Suprapubic skin (tissue), 4 donors: Measurements from ENCODE around the gene ELANE. TPM values are rescaled to one million over a fixed set of nuclear protein-coding genes. Genes with fewer than 3 reads are reported as not detected.

Experiments
- DNase-seq, 2 donors: peaks; one replicate each; pipeline ENCODE4 v3.0.0-alpha.2; 2019; ENCODE audit warnings: low spot score in 2 of 2
- H3K27ac ChIP-seq: fragments of 200-600 bp; sonication (generic); one replicate; pipeline ENCODE4 v1.5.1; 2019
- H3K27me3 ChIP-seq: fragments of 200-600 bp; sonication (generic); one replicate; pipeline ENCODE4 v1.5.1; 2019
- H3K36me3 ChIP-seq: fragments of 200-600 bp; sonication (generic); one replicate; pipeline ENCODE4 v1.5.1; 2019
- H3K4me1 ChIP-seq: fragments of 200-600 bp; sonication (generic); one replicate; pipeline ENCODE4 v1.5.1; 2019
- H3K4me3 ChIP-seq: fragments of 200-600 bp; sonication (generic); one replicate; pipeline ENCODE4 v1.5.1; 2019; ENCODE audit warnings: mild to moderate bottlenecking
- H3K9me3 ChIP-seq: fragments of 200-600 bp; sonication (generic); one replicate; pipeline ENCODE4 v1.5.1; 2019
- EP300 ChIP-seq: sonication (generic); formaldehyde crosslinking; IDR thresholded peaks from one replicate; pipeline ENCODE4 v1.6.1; 2017; ENCODE audit warnings: antibody characterized with exemption
- POLR2A ChIP-seq, 2 donors: fragments of 450-650 bp; IDR thresholded peaks; one replicate each; pipeline ENCODE4 v1.6.1; 2017; ENCODE audit warnings: antibody characterized with exemption in 2 of 2, mild to moderate bottlenecking in 2 of 2, moderate library complexity in 2 of 2
- POLR2AphosphoS5 ChIP-seq, 3 donors: sonication (generic); formaldehyde crosslinking; IDR thresholded peaks; one replicate each; pipeline ENCODE4 v1.6.1; 2017; ENCODE audit warnings: antibody characterized with exemption in 3 of 3
- WGBS: methylation state at CpG from one replicate; pipeline ENCODE4 v1.1.5; 2018; 5-methylcytosine and 5-hydroxymethylcytosine counted together
- total RNA-seq, 4 donors: library from RNA; depleted of rRNA; stranded (reverse); fragments of >200 nt; gene quantifications; one replicate each; pipeline ENCODE4 v1.1.0, GENCODE V29; 2016
- TF ChIP-seq, protein P1 (sequence below), 2 donors: fragments of 200-600 bp in 1 of 2; fragments of 450-650 bp in 1 of 2; sonication (generic) in 1 of 2; IDR thresholded peaks; one replicate each; pipeline ENCODE4 v1.5.1; 2016 to 2019; ENCODE audit warnings: antibody characterized with exemption in 2 of 2, mild to moderate bottlenecking in 1 of 2, moderate library complexity in 1 of 2

Gene ELANE
- total RNA-seq, 4 donors from 2014 or later: 0.79 TPM; not detected in 3

- Histone ChIP-seq H3K27ac (no peak overlapping the region), H3K4me1 (peaks cover 9% of the 10 kb centered on the region), H3K27me3 (no peaks in the 10 kb centered on the region), H3K9me3 (no peaks in the 10 kb centered on the region), H3K36me3 (peaks cover 88% of the 10 kb centered on the region), H3K4me3 (no peak overlapping the region)
- TF ChIP-seq POLR2A (IDR thresholded peaks at IDR 0.05) (no peak), POLR2AphosphoS5 (IDR thresholded peaks at IDR 0.05) (no peak), EP300 (no peak)
- TF ChIP-seq, protein P1, sequence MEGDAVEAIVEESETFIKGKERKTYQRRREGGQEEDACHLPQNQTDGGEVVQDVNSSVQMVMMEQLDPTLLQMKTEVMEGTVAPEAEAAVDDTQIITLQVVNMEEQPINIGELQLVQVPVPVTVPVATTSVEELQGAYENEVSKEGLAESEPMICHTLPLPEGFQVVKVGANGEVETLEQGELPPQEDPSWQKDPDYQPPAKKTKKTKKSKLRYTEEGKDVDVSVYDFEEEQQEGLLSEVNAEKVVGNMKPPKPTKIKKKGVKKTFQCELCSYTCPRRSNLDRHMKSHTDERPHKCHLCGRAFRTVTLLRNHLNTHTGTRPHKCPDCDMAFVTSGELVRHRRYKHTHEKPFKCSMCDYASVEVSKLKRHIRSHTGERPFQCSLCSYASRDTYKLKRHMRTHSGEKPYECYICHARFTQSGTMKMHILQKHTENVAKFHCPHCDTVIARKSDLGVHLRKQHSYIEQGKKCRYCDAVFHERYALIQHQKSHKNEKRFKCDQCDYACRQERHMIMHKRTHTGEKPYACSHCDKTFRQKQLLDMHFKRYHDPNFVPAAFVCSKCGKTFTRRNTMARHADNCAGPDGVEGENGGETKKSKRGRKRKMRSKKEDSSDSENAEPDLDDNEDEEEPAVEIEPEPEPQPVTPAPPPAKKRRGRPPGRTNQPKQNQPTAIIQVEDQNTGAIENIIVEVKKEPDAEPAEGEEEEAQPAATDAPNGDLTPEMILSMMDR (IDR thresholded peaks at IDR 0.05): no peak
- DNase-seq: no peak
- 99% methylated on average over 17 of the region's 34 CpGs for WGBS
Measured at GRCh38 chr19:881385-882071, 29.4 kb downstream of the ELANE start.

DNA sequence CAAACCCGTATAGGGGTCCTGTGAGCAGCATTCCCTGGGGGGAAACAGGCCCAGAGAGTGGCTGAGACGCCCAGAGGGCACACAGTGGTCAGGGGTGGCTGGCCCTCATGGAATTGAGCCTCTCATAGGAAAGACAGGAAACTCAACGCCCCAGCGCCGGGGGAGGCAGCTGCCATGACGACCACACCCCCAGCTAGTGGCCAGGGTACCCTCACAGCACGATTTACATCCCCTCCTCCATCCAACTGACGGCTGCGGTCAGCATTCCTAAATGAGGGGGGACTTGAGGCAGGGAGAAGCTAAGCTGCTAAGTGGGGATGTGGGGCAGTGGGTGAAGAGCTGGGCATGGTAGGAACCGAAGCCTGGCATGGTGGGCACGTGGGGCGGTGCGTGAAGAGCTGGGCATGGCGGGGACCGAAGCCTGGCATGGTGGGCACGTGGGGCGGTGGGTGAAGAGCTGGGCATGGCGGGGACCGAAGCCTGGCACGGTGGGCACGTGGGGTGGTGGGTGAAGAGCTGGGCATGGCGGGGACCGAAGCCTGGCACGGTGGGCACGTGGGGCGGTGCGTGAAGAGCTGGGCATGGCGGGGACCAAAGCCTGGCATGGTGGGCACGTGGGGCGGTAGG is 30.9 kb downstream of the ELANE start:
- Histone ChIP-seq H3K9me3 (no peaks in the 10 kb centered on the region), H3K27me3 (no peaks in the 10 kb centered on the region), H3K4me1 (no peaks in the 10 kb centered on the region), H3K27ac (no peak overlapping the region), H3K36me3 (peaks cover 86% of the 10 kb centered on the region), H3K4me3 (no peak overlapping the region)
- no peak for DNase-seq
- TF ChIP-seq EP300 (no peak), POLR2AphosphoS5 (IDR thresholded peaks at IDR 0.05) (no peak), POLR2A (IDR thresholded peaks at IDR 0.05) (no peak)
- TF ChIP-seq, protein P1 (IDR thresholded peaks at IDR 0.05): no peak
- 88% methylated on average over 29 of the region's 30 CpGs for WGBS

DNA sequence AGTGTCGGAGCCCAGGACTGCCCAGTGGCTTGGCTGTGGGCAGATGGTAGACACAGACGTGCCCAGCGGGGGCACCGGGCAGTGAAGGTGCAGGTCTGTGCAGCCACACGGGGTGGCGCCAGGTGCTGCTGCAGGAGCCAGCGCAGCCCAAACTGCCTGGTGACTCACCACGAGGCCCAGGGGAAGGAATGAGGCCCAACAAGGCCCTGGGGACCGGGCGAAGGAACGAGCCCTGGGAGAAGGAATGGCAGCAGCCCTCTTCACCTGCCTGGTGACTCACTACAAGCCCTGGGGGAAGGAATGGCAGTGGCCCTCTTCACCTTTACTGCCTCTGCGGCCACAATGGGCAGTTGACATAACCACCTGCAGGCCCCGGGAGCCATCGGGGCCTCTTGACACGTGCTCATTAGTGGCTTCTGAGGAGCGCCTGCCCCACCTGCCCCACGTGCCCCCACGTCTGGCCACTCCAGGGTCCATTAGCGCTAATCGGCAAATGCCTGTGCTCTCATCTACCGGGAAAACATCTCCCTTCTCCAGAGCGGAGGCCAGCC is 31.6 kb downstream of the ELANE start:
- Histone ChIP-seq H3K4me1 (no peaks in the 10 kb centered on the region), H3K27ac (no peak overlapping the region), H3K9me3 (no peaks in the 10 kb centered on the region), H3K36me3 (peaks cover 91% of the 10 kb centered on the region), H3K4me3 (no peak overlapping the region), H3K27me3 (no peaks in the 10 kb centered on the region)
- no peak for DNase-seq
- WGBS: 87% methylated on average over 22 of the region's 22 CpGs
- TF ChIP-seq POLR2AphosphoS5 (IDR thresholded peaks at IDR 0.05): no peak
- no peak for TF ChIP-seq POLR2A (IDR thresholded peaks at IDR 0.05)
- TF ChIP-seq, protein P1 (IDR thresholded peaks at IDR 0.05): no peak
- no peak for TF ChIP-seq EP300

DNA sequence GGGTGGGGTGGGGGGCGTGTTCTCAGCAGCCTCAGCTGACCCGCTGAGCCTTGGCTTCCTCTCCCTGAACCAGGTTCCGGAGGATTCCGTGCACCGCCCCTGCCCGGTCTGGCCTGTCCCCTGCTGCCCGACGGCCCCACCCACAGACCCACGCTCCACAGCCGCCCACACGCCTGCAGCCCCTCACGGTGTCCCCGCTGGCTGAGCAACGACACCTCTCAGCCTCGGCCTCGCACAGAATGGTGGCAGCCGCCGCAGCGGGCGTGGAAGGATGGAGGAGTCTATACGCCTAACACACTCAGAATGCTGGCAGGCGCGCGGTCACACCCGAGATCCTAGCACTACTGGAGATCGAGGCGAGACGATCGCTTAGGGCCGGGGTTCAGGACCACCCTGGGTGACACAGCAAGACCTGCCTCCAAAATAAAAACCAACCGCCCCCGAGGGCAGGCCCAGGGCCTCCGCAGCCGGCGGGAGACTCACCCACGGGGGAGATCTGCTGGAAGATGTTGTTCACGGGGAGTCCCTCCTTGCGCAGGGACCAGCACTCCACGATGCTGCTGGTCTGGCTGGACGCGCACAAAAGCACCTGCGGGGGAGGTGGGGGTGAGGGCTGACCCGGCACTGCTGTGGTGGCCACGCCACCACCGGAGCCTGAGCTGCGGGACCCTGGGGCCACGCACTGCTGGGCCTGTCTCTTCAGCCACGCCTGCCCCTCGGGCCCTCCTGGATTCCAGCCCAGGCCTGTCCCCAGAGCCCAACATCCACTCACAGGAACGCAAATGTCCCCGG is 32.5 kb downstream of the ELANE start:
- H3K9me3 ChIP-seq: no peaks in the 10 kb centered on the region
- no peaks in the 10 kb centered on the region for H3K27me3 ChIP-seq
- H3K27ac ChIP-seq: no peak overlapping the region
- no peak overlapping the region for H3K4me3 ChIP-seq
- TF ChIP-seq POLR2A (IDR thresholded peaks at IDR 0.05) (no peak), EP300 (no peak), POLR2AphosphoS5 (IDR thresholded peaks at IDR 0.05) (no peak)
- TF ChIP-seq, protein P1 (IDR thresholded peaks at IDR 0.05): no peak
- H3K36me3 ChIP-seq: peaks cover 91% of the 10 kb centered on the region
- no peaks in the 10 kb centered on the region for H3K4me1 ChIP-seq
- 97% methylated on average over 27 of the region's 51 CpGs for WGBS
- no peak for DNase-seq
